HL-60 (cell line): ENCODE measurements around the gene EMP1.

ENCODE experiments used
- GABPA ChIP-seq: IDR thresholded peaks from 2 replicates; pipeline ENCODE4 v1.6.1; 2012; ENCODE audit warnings: low read depth
- POLR2AphosphoS5 ChIP-seq: IDR thresholded peaks from 2 replicates; pipeline ENCODE4 v1.6.1; 2012; ENCODE audit warnings: low read depth
- SPI1 ChIP-seq: IDR thresholded peaks from 2 replicates; pipeline ENCODE4 v1.6.1; 2012; ENCODE audit warnings: low read depth, mild to moderate bottlenecking, borderline replicate concordance
- TF ChIP-seq, protein P1 (sequence below): IDR thresholded peaks from one replicate; pipeline ENCODE4 v1.5.1; 2011; ENCODE audit warnings: low read length, control low read depth, inconsistent platforms; ENCODE audit not compliant: insufficient read depth
- TF ChIP-seq, protein P2 (sequence below): IDR thresholded peaks from 2 replicates; pipeline ENCODE4 v1.6.1; 2012; ENCODE audit warnings: low read depth; ENCODE audit not compliant: insufficient replicate concordance

DNA sequence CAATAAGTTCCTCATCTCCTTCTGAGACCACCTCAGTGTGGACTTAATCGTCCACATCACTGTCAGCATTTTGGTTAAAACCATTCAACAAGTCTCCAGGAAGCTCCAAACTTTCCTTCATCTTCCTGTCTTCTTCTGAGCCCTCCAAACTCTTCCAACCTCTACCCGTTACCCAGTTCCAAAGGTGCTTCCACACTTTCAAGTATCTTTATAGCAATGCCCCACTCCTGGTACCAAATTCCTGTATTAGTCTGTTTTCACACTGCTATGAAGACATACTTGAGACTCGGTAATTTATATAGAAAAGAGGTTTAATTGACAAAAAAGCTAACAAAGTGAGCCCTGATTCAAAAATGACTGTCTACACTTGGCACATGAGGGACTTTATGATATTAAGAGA lies 22.8 kb downstream of the EMP1 start:
- TF ChIP-seq, protein P1, sequence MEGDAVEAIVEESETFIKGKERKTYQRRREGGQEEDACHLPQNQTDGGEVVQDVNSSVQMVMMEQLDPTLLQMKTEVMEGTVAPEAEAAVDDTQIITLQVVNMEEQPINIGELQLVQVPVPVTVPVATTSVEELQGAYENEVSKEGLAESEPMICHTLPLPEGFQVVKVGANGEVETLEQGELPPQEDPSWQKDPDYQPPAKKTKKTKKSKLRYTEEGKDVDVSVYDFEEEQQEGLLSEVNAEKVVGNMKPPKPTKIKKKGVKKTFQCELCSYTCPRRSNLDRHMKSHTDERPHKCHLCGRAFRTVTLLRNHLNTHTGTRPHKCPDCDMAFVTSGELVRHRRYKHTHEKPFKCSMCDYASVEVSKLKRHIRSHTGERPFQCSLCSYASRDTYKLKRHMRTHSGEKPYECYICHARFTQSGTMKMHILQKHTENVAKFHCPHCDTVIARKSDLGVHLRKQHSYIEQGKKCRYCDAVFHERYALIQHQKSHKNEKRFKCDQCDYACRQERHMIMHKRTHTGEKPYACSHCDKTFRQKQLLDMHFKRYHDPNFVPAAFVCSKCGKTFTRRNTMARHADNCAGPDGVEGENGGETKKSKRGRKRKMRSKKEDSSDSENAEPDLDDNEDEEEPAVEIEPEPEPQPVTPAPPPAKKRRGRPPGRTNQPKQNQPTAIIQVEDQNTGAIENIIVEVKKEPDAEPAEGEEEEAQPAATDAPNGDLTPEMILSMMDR: no peak
- TF ChIP-seq POLR2AphosphoS5 (no peak), GABPA (no peak), SPI1 (no peak)
- TF ChIP-seq, protein P2, sequence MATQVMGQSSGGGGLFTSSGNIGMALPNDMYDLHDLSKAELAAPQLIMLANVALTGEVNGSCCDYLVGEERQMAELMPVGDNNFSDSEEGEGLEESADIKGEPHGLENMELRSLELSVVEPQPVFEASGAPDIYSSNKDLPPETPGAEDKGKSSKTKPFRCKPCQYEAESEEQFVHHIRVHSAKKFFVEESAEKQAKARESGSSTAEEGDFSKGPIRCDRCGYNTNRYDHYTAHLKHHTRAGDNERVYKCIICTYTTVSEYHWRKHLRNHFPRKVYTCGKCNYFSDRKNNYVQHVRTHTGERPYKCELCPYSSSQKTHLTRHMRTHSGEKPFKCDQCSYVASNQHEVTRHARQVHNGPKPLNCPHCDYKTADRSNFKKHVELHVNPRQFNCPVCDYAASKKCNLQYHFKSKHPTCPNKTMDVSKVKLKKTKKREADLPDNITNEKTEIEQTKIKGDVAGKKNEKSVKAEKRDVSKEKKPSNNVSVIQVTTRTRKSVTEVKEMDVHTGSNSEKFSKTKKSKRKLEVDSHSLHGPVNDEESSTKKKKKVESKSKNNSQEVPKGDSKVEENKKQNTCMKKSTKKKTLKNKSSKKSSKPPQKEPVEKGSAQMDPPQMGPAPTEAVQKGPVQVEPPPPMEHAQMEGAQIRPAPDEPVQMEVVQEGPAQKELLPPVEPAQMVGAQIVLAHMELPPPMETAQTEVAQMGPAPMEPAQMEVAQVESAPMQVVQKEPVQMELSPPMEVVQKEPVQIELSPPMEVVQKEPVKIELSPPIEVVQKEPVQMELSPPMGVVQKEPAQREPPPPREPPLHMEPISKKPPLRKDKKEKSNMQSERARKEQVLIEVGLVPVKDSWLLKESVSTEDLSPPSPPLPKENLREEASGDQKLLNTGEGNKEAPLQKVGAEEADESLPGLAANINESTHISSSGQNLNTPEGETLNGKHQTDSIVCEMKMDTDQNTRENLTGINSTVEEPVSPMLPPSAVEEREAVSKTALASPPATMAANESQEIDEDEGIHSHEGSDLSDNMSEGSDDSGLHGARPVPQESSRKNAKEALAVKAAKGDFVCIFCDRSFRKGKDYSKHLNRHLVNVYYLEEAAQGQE: no peak
